Body of pancreas (tissue), 4 donors: ENCODE data around the gene MAP3K9. TPM values are rescaled to one million over a fixed set of nuclear protein-coding genes. Genes with fewer than 3 reads are reported as not detected.

Experiments used
- ATAC-seq: fragments of 150-250 bp; one replicate; pipeline ENCODE4 v1.9.1; 2016
- DNase-seq, 4 donors: peaks; one replicate each; pipeline ENCODE4 v3.0.0-alpha.2; 2019
- H3K27ac ChIP-seq, 4 donors: fragments of 200-600 bp; sonication (generic); 1 replicate in 3 of 4; 2 replicates in 1 of 4; pipeline versions ENCODE4 v1.5.1 to v1.6.1; 2016 to 2019; ENCODE audit warnings: mild to moderate bottlenecking in 1 of 4, mixed read lengths in 1 of 4, moderate library complexity in 1 of 4
- H3K27me3 ChIP-seq, 2 donors: fragments of 200-600 bp; sonication (generic); one replicate each; pipeline ENCODE4 v1.6.0; 2016; ENCODE audit warnings: mild to moderate bottlenecking in 1 of 2
- H3K36me3 ChIP-seq, 2 donors: fragments of 200-600 bp; sonication (generic); replicated peaks in 1 of 2; 2 replicates each; pipeline ENCODE4 v1.5.1; 2016; ENCODE audit warnings: low read depth in 2 of 2; ENCODE audit not compliant: insufficient read depth in 1 of 2
- H3K4me1 ChIP-seq: fragments of 200-600 bp; sonication (generic); one replicate; pipeline ENCODE4 v1.6.0; 2016
- H3K4me3 ChIP-seq, 2 donors: fragments of 200-600 bp; sonication (generic); 1 replicate in 1 of 2; 2 replicates in 1 of 2; pipeline ENCODE4 v1.5.1; 2016 to 2019
- H3K9me3 ChIP-seq, 3 donors: fragments of 200-600 bp; sonication (generic); 1 replicate in 2 of 3; 2 replicates in 1 of 3; pipeline ENCODE4 v1.5.1; 2016
- POLR2A ChIP-seq, 3 donors: fragments of 450-650 bp; IDR thresholded peaks; one replicate each; pipeline ENCODE4 v1.6.1; 2016; ENCODE audit warnings: antibody characterized with exemption in 3 of 3, mild to moderate bottlenecking in 2 of 3
- WGBS, 2 donors: methylation state at CpG; one replicate each; pipeline ENCODE4 v1.1.5; 2017; 5-methylcytosine and 5-hydroxymethylcytosine counted together
- intact Hi-C: fragments of 100-400 bp; cut with DNase I; formaldehyde crosslinking; loops from one replicate; pipeline ENCODE4 v1.15.1; 2023
- total RNA-seq, 2 donors: library from RNA; depleted of rRNA; stranded (reverse); fragments of >200 nt; gene quantifications; one replicate each; pipeline ENCODE4 v1.1.0, GENCODE V29; 2016
- TF ChIP-seq, protein P1 (sequence below), 7 experiments: fragments of 450-650 bp in 4 of 7; fragments of 200-600 bp in 3 of 7; sonication (generic) in 3 of 7; IDR thresholded peaks; one replicate each; pipeline ENCODE4 v1.5.1; 2016 to 2019; ENCODE audit warnings: antibody characterized with exemption in 7 of 7

MAP3K9 gene
- total RNA-seq, 2 donors from 2014 or later: 5.4 to 10.9 TPM

DNA sequence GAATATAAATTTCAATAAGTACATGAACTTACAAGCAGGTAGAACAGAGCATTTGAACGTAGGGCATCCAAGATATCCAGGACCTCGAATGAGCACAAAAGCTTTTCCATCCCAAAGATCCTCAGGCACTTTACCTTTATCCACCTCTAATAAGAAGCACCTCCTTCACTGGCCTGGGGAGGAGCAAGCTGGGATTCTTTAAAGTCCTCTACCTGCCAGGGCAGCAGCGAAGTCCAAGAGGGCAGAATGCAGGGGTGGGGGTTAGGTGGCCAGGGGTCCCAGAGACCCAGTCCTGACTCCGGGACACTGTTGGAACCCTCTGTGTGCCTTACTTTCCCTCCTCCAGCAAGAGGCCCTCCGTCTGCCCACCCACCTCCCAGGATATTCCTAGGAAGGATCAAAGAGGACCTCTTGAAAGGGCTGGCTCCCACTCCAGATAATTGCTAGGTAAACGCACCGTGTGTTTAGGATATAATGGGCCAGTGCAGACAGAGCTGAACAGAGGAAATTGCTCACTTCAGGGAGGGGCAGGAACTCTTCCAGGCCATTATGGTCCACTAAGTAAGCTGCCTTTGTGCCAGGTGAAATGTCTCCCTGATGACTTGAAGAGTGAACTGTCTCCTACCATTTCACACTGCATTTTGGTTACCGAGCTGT lies 99.5 kb downstream of the MAP3K9 start:
- Histone ChIP-seq H3K4me3 (no peak overlapping the region), H3K4me1 (peaks cover 8% of the 10 kb centered on the region), H3K9me3 (no peaks in the 10 kb centered on the region), H3K27ac (no peak overlapping the region), H3K36me3 (no peaks in the 10 kb centered on the region), H3K27me3 (no peaks in the 10 kb centered on the region)
- WGBS, 2 donors: 58% methylated on average over 8 of the region's 8 CpGs
- TF ChIP-seq, protein P1, sequence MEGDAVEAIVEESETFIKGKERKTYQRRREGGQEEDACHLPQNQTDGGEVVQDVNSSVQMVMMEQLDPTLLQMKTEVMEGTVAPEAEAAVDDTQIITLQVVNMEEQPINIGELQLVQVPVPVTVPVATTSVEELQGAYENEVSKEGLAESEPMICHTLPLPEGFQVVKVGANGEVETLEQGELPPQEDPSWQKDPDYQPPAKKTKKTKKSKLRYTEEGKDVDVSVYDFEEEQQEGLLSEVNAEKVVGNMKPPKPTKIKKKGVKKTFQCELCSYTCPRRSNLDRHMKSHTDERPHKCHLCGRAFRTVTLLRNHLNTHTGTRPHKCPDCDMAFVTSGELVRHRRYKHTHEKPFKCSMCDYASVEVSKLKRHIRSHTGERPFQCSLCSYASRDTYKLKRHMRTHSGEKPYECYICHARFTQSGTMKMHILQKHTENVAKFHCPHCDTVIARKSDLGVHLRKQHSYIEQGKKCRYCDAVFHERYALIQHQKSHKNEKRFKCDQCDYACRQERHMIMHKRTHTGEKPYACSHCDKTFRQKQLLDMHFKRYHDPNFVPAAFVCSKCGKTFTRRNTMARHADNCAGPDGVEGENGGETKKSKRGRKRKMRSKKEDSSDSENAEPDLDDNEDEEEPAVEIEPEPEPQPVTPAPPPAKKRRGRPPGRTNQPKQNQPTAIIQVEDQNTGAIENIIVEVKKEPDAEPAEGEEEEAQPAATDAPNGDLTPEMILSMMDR (IDR thresholded peaks at IDR 0.05): no peak
- TF ChIP-seq POLR2A (IDR thresholded peaks at IDR 0.05): no peak
- intact Hi-C loops: loop anchor here (10.0 kb wide), 1 partner anchor 85 kb away; no protein-coding TSS in a partner anchor
- ATAC-seq: no peak
- DNase-seq: no peak

DNA sequence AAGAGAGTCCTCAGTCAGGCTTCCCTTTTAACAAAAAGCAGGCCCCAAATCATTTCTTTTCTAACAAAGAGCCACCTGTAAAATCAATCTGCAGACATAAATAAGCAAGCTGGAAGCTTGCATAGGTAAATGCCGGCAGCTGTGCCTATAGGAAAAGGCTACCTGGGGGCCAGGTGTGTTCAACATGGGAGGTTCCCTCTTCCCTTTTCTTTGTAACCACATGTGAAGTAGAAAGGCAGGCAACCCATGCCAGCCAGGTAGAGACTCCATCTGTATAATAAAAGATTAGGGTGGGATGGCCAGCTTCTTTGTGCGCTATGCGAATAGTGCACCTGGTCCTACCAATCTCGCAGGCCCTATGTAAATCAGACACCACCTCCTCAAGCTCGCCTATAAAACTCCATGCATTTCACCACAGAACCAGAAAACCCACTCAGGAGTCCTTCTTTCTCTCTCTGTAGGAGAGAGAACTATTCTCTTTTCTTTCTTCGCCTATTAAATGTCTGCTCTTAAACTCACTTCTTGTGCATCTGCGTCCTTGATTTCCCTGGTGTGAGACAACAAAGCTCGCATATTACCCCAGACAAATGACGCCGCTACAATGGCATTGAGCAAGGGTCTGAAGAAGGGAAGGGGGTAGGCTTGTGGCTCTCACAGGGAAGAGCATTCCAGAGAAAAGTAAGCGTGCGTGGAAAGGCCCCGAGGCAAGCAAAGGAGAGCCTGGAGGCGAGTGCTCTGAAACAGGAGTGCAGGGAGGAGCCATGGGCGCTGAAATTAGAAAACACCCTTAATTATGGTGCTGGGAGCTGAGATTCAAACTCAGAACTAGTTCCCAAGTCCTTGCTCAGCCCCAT lies 100.4 kb downstream of the MAP3K9 start:
- H3K4me1 ChIP-seq: peaks cover 8% of the 10 kb centered on the region
- H3K36me3 ChIP-seq: no peaks in the 10 kb centered on the region
- no peaks in the 10 kb centered on the region for H3K9me3 ChIP-seq
- DNase-seq (no peak), ATAC-seq (no peak)
- intact Hi-C loops: no loop called here
- H3K4me3 ChIP-seq: no peak overlapping the region
- no peak overlapping the region for H3K27ac ChIP-seq
- no peaks in the 10 kb centered on the region for H3K27me3 ChIP-seq
- 73 to 76% methylated on average over 15 of the region's 15 CpGs for WGBS, 2 donors
- TF ChIP-seq POLR2A (IDR thresholded peaks at IDR 0.05): no peak
- TF ChIP-seq, protein P1 (IDR thresholded peaks at IDR 0.05): no peak

DNA sequence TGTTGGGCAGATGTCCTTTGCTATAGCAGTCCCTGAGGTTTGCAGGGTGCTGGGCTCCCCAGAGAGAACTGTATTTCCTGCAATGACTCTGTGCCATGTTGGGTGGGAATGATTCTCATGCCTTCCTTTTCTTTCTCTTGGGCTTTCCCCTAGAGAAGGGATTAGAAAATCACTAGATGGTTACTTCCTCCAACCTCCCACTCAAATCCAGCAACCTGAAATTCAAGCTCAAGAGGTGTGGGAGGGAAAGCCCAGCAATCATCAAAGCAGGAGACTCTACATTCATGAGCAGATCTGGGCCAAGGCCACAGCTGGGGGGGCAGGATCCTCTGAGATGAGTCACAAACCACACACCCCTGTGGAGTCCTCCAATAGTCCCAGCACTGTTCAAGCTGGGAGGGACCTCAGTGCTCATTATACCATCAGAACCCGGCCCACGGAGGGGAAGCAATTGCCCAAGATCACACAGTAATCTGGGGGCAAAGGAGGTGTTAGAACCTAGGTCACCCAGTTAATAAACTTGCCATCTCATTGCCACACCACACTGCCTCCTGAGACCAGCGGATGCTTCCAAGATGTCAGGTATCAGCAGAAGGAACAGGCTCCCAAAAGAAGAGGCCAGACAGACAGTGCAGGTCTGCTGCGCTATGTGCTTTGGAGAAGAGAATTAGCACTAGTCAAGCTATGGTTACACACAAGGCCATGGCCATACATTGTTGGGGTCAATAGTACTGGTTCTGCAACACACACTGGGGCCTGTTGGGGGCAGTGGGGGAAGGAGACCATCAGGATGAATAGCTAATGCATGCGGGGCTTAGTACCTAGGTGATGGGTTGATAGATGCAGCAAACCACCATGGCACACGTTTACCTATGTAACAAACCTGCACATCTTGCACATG lies 101.9 kb downstream of the MAP3K9 start:
- H3K9me3 ChIP-seq: no peaks in the 10 kb centered on the region
- TF ChIP-seq, protein P1 (IDR thresholded peaks at IDR 0.05): no peak
- TF ChIP-seq POLR2A (IDR thresholded peaks at IDR 0.05): no peak
- peaks cover 8% of the 10 kb centered on the region for H3K4me1 ChIP-seq
- peak; percentile 87 for ATAC-seq
- no peaks in the 10 kb centered on the region for H3K27me3 ChIP-seq
- peak overlapping the region in 2 of 4 donors; percentile 17 to 63 for H3K27ac ChIP-seq
- no peak overlapping the region for H3K4me3 ChIP-seq
- WGBS, 2 donors: 73 to 94% methylated on average over 4 to 6 of the region's 6 CpGs
- intact Hi-C loops: no loop called here
- H3K36me3 ChIP-seq: no peaks in the 10 kb centered on the region
- peak; percentile 51 to 74 (median 63) for DNase-seq

DNA sequence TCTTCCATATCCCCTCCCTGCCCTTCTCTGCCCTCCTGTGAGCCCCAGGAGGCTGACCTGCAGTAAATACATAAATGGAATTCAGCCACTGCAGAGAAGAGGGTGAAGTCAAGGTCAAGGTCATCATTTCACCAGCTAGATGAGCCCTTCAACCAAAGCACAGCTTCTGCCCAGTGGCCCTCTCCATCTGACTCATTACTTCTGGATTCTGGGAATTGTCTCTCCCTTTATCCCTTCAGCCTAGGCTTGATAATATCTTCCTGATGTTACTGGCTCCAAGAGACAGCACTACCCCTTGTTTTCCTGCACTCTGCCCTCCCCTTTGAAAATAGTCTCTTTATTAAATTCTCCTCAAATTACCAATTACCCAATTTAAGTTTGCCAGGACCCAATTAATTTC lies 103.1 kb downstream of the MAP3K9 start:
- ATAC-seq (no peak), DNase-seq (no peak)
- intact Hi-C loops: no loop called here
- no peaks in the 10 kb centered on the region for H3K27me3 ChIP-seq
- no peaks in the 10 kb centered on the region for H3K9me3 ChIP-seq
- TF ChIP-seq POLR2A (IDR thresholded peaks at IDR 0.05): no peak
- TF ChIP-seq, protein P1 (IDR thresholded peaks at IDR 0.05): no peak
- H3K4me1 ChIP-seq: peaks cover 8% of the 10 kb centered on the region
- no peaks in the 10 kb centered on the region for H3K36me3 ChIP-seq
- no peak overlapping the region for H3K27ac ChIP-seq
- no peak overlapping the region for H3K4me3 ChIP-seq
